Activated gamma-delta T cell treated with anti-CD3 and anti-CD28 coated beads, Interleukin-2, amount 50 U/mL, for 16 hours (primary cell): Measurements from ENCODE around the gene GNRHR.
"Not testable (repeated sequence)": the region's sequence is repeated elsewhere in the genome, so short reads cannot be mapped to it uniquely, and the experiment has no call there.

Source experiments
- DNase-seq: peaks from one replicate; pipeline ENCODE4 v3.0.0-alpha.2; 2020; ENCODE audit warnings: low read depth

GNRHR gene, protein sequence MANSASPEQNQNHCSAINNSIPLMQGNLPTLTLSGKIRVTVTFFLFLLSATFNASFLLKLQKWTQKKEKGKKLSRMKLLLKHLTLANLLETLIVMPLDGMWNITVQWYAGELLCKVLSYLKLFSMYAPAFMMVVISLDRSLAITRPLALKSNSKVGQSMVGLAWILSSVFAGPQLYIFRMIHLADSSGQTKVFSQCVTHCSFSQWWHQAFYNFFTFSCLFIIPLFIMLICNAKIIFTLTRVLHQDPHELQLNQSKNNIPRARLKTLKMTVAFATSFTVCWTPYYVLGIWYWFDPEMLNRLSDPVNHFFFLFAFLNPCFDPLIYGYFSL

GRCh38 chr4:67754288-67754687 lies at the start of gene GNRHR:
Gene GNRHR, minus strand, starts transcription at chr4:67754388. Its CDS starts 53 bp downstream, at chr4:67754335.
- no peak for DNase-seq

DNA sequence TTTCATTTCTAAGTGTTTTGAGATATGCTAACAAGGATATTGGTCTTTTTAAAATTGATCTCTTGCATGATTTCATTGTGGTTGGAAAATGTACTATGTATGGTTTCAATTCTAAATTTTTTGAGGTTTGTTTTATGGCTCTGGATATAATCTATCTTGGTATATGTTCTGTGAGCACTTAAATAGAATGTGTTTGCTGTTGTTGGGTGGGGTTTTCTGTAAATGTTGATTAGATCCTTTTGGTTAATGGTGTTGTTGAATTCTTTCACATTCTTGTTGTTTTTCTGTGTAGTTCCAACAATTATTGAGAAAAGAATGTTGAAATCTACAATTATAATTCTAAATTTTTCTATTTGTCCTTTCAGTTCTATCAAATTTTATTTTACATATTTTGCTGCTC lies 42.6 kb upstream of the GNRHR start:
- DNase-seq: no peak

- no peak for DNase-seq
These were observed 36.5 kb upstream of the GNRHR start for GRCh38 chr4:67790721-67791120.

DNA sequence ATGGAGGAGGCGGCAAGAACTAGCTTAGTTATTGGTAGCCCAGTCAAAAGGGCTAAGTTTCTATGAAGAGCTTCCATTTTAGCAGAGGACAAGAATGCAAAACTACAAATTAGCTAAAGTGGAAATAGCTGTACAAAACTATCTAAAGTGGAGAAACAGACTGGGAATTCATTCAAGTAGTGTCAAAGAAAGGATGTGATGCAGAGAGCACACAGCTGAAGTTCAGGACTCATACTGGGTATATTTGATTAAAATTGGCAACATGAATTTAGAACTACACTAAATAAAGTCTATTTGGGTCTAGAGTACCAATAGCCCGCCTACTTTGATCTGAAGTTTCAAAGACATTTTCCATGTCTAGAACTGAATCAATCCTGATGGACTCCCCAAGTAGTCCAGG lies 33.1 kb upstream of the GNRHR start:
- no peak for DNase-seq

- DNase-seq: no peak
These were observed 31.3 kb upstream of the GNRHR start for GRCh38 chr4:67785528-67785927.

DNA sequence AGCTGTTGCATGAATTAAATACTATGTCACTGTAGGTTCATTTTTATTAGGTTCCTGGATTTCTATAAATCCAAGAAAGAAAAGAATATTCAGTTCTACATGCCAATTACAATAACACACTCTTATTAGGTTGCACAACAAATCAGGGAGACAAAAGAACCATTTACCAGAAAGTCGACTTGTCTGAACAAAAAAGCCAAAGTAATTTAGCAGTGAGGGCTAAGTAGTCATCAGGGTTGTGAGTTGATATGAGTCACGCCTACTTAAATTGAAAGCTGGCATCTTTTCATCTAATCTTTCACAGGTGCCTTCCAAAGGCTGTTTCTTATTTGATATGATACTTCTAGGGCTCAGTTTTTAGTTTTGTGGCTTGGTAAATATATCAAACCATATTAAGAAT lies 25.4 kb upstream of the GNRHR start:
- DNase-seq: no peak

DNA sequence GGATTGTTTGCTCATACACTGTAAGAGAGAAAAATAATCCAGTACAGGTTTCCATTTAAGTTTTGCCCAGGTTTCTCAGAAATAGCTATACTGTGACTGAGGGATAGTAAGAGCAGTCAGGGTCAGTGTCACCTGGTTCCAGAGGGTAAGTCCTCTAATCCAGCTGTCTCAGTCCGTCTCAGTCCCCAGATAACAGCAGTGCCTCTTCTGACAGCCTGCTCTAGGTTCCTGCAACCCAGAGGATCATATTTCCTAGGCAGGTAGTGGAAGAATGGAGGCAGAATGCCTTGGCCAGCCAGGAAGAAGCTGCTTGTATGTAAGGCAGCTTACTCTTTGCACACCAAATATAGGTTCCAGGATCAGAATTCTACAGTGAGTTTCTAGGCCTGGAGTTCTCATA lies 22.6 kb upstream of the GNRHR start:
- DNase-seq: no peak

DNA sequence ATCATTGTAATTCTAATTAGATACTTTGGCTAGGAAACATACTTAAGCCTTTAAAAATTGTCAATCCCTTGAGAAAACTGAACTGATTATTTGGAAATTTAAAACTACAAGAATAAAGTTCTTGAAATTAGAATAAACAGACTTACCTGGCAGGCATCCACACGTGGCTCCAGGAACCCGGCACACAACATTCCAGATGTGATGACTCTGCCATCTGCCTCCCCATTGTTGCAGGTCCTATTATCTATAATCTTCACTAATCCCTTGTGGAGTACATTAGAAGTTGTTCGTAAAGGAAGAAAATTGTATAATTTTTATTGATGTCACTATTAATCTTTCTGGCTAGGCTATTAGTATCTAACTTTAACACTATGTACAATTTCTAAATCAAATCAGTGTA lies 16.2 kb upstream of the GNRHR start:
- no peak for DNase-seq

GRCh38 chr4:67765928-67766327 lies 11.7 kb upstream of the GNRHR start:
- DNase-seq: no peak

DNA sequence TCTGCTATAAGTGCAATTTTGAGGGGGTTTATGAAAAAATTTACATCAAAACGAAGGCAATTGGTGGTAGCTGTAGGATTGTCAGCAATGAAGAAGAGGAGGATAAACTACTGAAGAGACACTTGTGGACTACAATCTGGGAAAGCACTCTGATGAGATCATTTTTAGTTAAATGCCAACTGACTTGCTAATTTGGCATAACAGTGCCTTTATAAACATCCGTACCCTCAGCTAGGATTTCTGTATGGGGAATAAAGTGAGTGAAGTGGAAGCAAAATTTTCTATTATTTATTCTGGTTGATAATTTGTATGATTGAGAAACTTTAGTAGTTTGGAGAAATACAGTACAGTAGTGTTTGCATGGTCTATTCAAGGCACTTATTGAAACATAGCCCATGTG lies 11.2 kb upstream of the GNRHR start:
- no peak for DNase-seq

GRCh38 chr4:67764183-67764582 lies 10.0 kb upstream of the GNRHR start:
- no peak for DNase-seq

DNA sequence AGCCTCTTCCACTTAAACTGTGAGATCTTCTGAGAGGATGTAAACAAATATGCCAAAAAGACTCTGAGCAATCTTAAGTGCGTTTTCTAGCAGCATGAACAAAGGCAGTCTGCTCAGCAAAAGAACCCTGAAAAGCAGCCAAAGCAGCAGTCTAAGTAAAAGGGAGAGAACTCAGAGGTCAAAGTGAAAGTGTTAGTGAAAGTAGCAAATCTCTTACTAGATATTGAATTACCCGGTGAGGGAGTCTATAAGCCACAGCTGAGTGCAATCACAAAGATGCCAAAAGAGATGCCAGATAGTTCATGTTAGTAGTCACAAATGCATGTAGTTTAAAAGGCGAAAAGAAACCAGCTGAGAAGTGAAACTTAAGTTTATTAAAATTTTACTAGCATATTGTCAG lies 7.9 kb upstream of the GNRHR start:
- DNase-seq: no peak

DNA sequence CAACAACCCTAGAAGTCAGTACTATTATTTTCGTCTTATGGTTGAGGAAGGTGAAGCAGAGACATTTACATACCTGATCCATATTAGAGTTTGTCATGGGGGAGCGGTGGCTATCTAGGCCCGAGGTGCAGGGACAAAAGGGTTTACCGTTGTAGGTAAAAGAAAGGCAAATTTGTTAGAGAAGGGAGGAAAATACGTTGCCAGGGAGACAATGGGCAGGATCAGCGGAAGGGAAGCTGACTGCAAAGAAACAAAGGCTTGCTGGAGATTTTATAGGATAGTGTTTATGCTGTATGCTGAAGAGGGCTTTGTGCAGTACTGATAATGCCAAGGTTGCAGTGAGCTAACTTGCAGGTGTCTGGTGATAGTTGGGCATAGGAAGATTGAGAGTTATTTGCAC lies 2.8 kb upstream of the GNRHR start:
- DNase-seq: not testable (repeated sequence)

GRCh38 chr4:67755974-67756373 lies 1.8 kb upstream of the GNRHR start:
- no peak for DNase-seq

- no peak for DNase-seq
These were observed 2.9 kb downstream of the GNRHR start for GRCh38 chr4:67751260-67751659.

DNA sequence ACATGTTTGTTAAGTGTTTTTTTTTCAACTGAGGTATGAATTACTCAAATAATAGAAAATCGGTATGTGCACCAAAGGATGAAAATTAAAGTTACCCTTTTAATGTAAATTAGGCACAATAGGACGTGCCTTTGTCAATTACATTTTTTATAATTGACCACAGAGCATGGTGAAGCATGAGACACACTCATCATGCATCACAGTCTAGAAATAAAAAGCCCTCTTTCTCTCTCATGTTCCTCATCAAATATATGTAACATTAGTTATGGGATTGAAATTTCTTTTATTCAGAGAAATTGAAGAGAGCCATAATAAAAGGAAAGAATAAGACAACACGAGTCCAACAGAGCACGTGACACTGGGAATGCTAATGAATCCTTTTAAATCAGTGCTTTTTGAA lies 3.5 kb downstream of the GNRHR start:
- DNase-seq: no peak

- DNase-seq: no peak
These were observed 4.9 kb downstream of the GNRHR start for GRCh38 chr4:67749286-67749685.

DNA sequence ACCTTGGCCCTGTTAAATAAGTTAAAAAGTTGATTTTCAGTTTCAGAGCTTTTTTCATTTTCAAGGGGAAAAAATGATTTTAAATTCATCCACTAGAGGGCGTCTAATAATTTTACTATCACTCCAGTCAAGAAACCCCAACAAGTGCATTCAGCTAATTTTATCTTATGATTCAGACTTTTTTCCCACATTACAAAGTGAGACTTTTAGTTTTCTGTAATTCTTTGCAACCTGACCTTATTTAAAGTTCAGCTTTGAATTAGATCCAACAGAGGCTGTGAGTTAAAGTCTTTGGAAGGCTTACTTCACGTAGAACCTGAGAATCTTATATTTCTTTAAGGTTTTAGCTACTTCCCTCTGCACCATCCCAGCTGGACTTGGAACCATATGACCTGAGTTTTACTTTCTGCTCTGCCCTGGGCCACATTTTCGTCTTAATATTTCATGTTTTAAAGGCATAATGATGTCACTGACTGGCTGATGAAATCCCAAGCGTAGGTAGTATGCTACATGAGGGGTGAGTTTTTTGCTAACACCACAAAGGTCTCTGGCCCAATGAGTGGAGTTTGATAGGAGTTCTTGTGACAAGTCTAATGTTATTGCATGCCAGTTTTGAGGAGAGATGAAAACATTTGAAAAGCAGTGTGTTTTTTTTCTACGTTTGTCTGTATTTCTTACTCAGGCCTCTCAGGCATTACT lies 7.2 kb downstream of the GNRHR start:
- DNase-seq: no peak

DNA sequence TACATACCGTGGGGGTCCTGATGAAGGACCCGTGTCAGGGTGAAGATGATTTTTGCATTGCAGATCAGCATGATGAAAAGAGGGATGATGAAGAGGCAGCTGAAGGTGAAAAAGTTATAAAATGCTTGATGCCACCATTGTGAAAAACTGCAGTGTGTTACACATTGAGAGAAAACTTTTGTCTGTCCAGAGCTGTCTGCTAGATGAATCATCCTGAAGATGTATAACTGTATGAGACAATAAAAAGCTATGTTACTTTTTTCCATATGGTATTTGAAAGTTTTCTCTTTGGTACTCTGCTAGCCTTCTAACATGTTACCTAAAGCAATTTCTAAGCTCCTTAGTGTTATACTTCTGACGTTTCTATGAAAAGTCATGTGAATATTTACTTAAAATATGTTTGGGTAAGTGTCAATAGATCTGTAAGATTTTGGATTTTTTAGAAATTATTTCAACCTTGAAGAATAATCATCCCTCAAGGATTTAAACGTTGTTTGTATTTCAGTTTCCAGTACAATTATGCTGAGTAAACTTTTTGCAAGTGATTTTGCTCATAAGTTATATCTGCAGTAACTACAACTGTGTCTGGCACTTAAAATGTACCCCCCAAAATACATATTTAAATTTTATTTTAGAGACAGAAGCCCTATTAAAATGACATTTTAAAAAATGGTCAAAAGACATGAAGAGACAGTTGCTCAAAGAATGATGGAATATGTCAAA lies 9.5 kb downstream of the GNRHR start:
- no peak for DNase-seq

DNA sequence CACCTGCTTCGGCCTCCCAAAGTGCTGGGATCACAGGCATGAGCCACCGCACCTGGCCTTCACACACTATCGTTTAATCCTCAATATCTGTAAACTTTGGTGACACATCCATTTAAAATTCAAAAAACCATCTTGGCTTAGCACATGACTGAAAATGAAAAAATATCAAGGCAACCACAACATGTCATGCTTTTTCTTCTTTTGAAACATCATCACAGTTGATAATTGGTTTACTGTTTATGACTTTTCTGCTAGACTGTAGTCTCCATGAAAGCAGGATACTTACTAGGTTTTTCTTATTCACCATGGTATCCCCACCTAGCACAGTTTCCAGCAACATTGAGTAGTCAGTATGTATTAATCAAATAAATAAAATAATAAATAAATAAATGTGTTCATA lies 11.0 kb downstream of the GNRHR start:
- no peak for DNase-seq

DNA sequence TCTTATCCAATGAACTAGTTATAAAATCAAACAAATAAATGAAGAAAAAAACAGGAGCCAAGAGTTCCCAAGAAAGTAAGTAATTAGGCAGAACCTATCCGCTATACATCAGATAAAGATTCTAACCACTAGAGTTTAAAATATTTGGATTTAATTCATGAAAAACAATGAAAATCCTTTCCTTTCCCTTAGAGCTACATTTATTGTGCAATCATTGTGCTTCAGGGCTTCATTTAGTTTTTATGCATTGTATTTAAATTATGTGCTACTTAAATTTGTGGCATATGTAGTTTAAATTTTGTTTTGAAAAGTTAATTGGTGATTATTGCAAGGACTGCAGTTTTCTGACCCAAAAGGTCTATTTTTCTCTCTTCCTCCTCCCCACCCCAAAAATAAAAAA lies 17.9 kb downstream of the GNRHR start:
- DNase-seq: no peak

GRCh38 chr4:67735325-67735724 lies 18.9 kb downstream of the GNRHR start:
- DNase-seq: no peak

DNA sequence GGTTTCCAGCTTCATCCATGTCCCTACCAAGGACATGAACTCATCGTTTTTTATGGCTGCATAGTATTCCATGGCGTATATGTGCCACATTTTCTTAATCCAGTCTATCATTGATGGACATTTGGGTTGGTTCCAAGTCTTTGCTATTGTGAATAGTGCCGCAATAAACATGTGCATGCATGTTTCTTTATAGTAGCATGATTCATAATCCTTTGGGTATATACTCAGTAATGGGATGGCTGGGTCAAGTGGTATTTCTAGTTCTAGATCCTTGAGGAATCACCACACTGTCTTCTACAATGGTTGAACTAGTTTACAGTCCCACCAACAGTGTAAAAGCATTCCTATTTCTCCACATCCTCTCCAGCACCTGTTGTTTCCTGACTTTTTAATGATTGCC lies 23.7 kb downstream of the GNRHR start:
- DNase-seq: not testable (repeated sequence)
